Osteocyte (in vitro differentiated cells): Measurements from ENCODE around the gene NRDE2. TPM values are rescaled to one million over a fixed set of nuclear protein-coding genes. Genes with fewer than 3 reads are reported as not detected.
"Not testable (repeated sequence)": the region's sequence is repeated elsewhere in the genome, so short reads cannot be mapped to it uniquely, and the experiment has no call there.

ENCODE experiments used
- DNase-seq: peaks from one replicate; pipeline ENCODE4 v3.0.0; 2021; ENCODE audit warnings: mixed read lengths; ENCODE audit not compliant: unreplicated experiment; ENCODE audit errors: extremely low spot score
- H3K27ac Mint-ChIP-seq: one replicate; pipeline ENCODE4 v1.8.0; 2021; ENCODE audit warnings: mild to moderate bottlenecking, mixed read lengths; ENCODE audit not compliant: unreplicated experiment
- H3K27me3 Mint-ChIP-seq: one replicate; pipeline ENCODE4 v1.8.0; 2021; ENCODE audit warnings: mixed read lengths; ENCODE audit not compliant: unreplicated experiment
- H3K36me3 Mint-ChIP-seq: one replicate; pipeline ENCODE4 v1.8.0; 2021; ENCODE audit warnings: mixed read lengths; ENCODE audit not compliant: unreplicated experiment
- H3K4me1 Mint-ChIP-seq: one replicate; pipeline ENCODE4 v1.8.0; 2021; ENCODE audit warnings: mixed read lengths; ENCODE audit not compliant: unreplicated experiment
- H3K4me3 Mint-ChIP-seq: one replicate; pipeline ENCODE4 v1.8.0; 2021; ENCODE audit warnings: mild to moderate bottlenecking, moderate library complexity, mixed read lengths; ENCODE audit not compliant: unreplicated experiment
- H3K9me3 Mint-ChIP-seq: one replicate; pipeline ENCODE4 v1.8.0; 2021; ENCODE audit warnings: mixed read lengths; ENCODE audit not compliant: unreplicated experiment
- CTCF ChIP-seq: fragments of 200-600 bp; sonication (generic); IDR thresholded peaks from 2 replicates; pipeline ENCODE4 v1.5.0; 2021; ENCODE audit warnings: antibody characterized with exemption, mild to moderate bottlenecking, moderate library complexity
- total RNA-seq: library from RNA; stranded (reverse); gene quantifications from 2 replicates; pipeline ENCODE4 v1.2.1, GENCODE V29; 2021

The NRDE2 gene
- total RNA-seq, 1 donor from 2014 or later, result 23.2 TPM

GRCh38 chr14:90263748-90264449 is 67.8 kb downstream of the NRDE2 start:
- Mint-ChIP-seq H3K4me1 (no peaks in the 10 kb centered on the region), H3K4me3 (no peak overlapping the region), H3K36me3 (peaks cover 33% of the 10 kb centered on the region), H3K27me3 (no peaks in the 10 kb centered on the region), H3K27ac (no peak overlapping the region), H3K9me3 (peaks cover 4% of the 10 kb centered on the region)
- no peak for DNase-seq
- TF ChIP-seq CTCF, result no peak

- H3K4me1 Mint-ChIP-seq, result peaks cover 29% of the 10 kb centered on the region
- TF ChIP-seq CTCF, result no peak
- H3K9me3 Mint-ChIP-seq, result peaks cover 4% of the 10 kb centered on the region
- peaks cover 11% of the 10 kb centered on the region for H3K27me3 Mint-ChIP-seq
- H3K36me3 Mint-ChIP-seq, result peaks cover 10% of the 10 kb centered on the region
- H3K4me3 Mint-ChIP-seq, result peak within 1 kb of the TSS; percentile 95
- peak within 1 kb of the TSS; percentile 98 for H3K27ac Mint-ChIP-seq
- peak; percentile 95 for DNase-seq
Measured at GRCh38 chr14:90256354-90257131, 75.2 kb downstream of the NRDE2 start, which contains the start of gene PSMC1. PSMC1 (plus strand) TSS chr14:90256553; CDS start chr14:90256598, 45 bp downstream.

- H3K27me3 Mint-ChIP-seq, result peaks cover 11% of the 10 kb centered on the region
- no peaks in the 10 kb centered on the region for H3K9me3 Mint-ChIP-seq
- DNase-seq, result no peak
- no peak for TF ChIP-seq CTCF
- peak overlapping the region; percentile 95 for H3K4me3 Mint-ChIP-seq
- H3K36me3 Mint-ChIP-seq, result peaks cover 3% of the 10 kb centered on the region
- H3K4me1 Mint-ChIP-seq, result peaks cover 29% of the 10 kb centered on the region
- peak overlapping the region; percentile 98 for H3K27ac Mint-ChIP-seq
Measured at GRCh38 chr14:90255871-90256270, 75.9 kb downstream of the NRDE2 start.

GRCh38 chr14:90253826-90254225 is 77.9 kb downstream of the NRDE2 start:
- Mint-ChIP-seq H3K4me3 (no peak overlapping the region), H3K27ac (no peak overlapping the region), H3K9me3 (no peaks in the 10 kb centered on the region), H3K4me1 (peaks cover 29% of the 10 kb centered on the region), H3K27me3 (peaks cover 15% of the 10 kb centered on the region), H3K36me3 (no peaks in the 10 kb centered on the region)
- TF ChIP-seq CTCF, result no peak
- DNase-seq, result no peak

- Mint-ChIP-seq H3K9me3 (no peaks in the 10 kb centered on the region), H3K27me3 (peaks cover 29% of the 10 kb centered on the region), H3K4me3 (no peak overlapping the region), H3K36me3 (no peaks in the 10 kb centered on the region), H3K27ac (no peak overlapping the region), H3K4me1 (no peaks in the 10 kb centered on the region)
- no peak for TF ChIP-seq CTCF
- DNase-seq, result no peak
Measured at GRCh38 chr14:90248594-90248993, 83.1 kb downstream of the NRDE2 start.

- not testable (repeated sequence) for H3K36me3 Mint-ChIP-seq, H3K4me3 Mint-ChIP-seq, H3K4me1 Mint-ChIP-seq, DNase-seq, H3K27ac Mint-ChIP-seq, H3K9me3 Mint-ChIP-seq
- peaks cover 23% of the 10 kb centered on the region for H3K27me3 Mint-ChIP-seq
Measured at GRCh38 chr14:90247441-90247840, 84.3 kb downstream of the NRDE2 start.
